Renal pelvis (tissue), 12 donors: ENCODE data around the gene R3HDM2. TPM values are rescaled to one million over a fixed set of nuclear protein-coding genes. Genes with fewer than 3 reads are reported as not detected.

ENCODE experiments used
- DNase-seq: peaks from one replicate; pipeline ENCODE4 v3.0.0-alpha.2; 2013
- long read RNA-seq, 16 experiments: transcript quantifications; one replicate each; lab custom pipeline, GENCODE V29; 2026
- polyA plus RNA-seq, 3 donors: library from polyadenylated mRNA; unstranded; fragments of 120-200 nt; gene quantifications; one replicate each; pipeline ENCODE4 v1.2.1, GENCODE V29; 2013; ENCODE audit not compliant: insufficient read length in 3 of 3

R3HDM2 gene
- 10 to 100 TPM; 58.3 to 97.0 (median 88.7) TPM for polyA plus RNA-seq
- long read RNA-seq, donor 1: 0 reads
- long read RNA-seq, donor 2: 0 reads
- long read RNA-seq, donor 3: 0 reads
- long read RNA-seq, donor 4: 0 reads
- long read RNA-seq, donor 5: 0 reads
- long read RNA-seq, donor 6: 0 reads
- long read RNA-seq, donor 7: 0 reads
- long read RNA-seq, donor 8: 0 reads
- long read RNA-seq, donor 9: 0 reads
- long read RNA-seq, donor 10, partial matches to known transcripts: 0 of 1 reads
- long read RNA-seq, donor 10, other reads (novel, unspliced or antisense): 0 of 1 reads
- long read RNA-seq, donor 11: 0 reads
- long read RNA-seq, donor 12, full-length matches to known transcripts: 2 of 2 reads
- long read RNA-seq, donor 12, partial matches to known transcripts: 0 of 2 reads
- long read RNA-seq, donor 12, other reads (novel, unspliced or antisense): 0 of 2 reads
- long read RNA-seq, donor 13: 0 reads
- long read RNA-seq, donor 14: 0 reads
- long read RNA-seq, donor 15, full-length matches to known transcripts: 2 of 2 reads
- long read RNA-seq, donor 15, partial matches to known transcripts: 0 of 2 reads
- long read RNA-seq, donor 15, other reads (novel, unspliced or antisense): 0 of 2 reads
- long read RNA-seq, donor 16, partial matches to known transcripts: 65 of 77 reads
- long read RNA-seq, donor 16, other reads (novel, unspliced or antisense): 12 of 77 reads

DNA sequence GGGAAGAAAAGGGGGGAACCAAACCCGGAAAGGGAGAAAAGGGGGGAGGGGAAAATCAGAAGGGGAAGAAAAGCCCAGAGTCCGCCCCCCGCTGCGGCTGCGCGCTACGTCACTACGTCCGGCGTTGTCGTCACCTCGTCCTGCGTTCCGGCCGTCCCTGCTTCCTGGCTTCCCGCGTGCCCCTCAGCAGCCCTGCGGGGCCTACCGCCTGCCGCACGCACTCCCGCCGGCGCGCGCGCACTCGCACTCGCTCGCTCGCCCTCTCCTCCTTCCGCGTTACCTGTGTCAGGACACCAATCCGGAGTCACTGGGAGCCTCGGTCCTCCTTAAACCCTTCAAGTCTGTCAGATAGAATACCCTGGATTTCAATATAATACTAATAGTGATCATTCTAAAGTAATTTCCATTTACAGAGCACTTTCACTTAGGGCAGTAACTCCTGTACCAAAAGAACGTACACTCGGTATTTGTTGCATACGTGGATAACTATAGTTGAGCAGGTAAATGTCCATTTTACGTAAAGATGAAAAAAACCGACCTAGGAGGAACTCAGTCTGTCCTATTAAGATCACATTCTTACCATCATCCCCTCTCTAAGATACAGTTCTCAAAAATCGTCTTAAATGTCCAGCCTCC, at the start of gene R3HDM2:
Gene R3HDM2 (minus strand): TSS at position 113 of the 636 bp plus-strand sequence. CDS start 120,615 bp downstream, outside the sequence.
- DNase-seq: peak; percentile 94

DNA sequence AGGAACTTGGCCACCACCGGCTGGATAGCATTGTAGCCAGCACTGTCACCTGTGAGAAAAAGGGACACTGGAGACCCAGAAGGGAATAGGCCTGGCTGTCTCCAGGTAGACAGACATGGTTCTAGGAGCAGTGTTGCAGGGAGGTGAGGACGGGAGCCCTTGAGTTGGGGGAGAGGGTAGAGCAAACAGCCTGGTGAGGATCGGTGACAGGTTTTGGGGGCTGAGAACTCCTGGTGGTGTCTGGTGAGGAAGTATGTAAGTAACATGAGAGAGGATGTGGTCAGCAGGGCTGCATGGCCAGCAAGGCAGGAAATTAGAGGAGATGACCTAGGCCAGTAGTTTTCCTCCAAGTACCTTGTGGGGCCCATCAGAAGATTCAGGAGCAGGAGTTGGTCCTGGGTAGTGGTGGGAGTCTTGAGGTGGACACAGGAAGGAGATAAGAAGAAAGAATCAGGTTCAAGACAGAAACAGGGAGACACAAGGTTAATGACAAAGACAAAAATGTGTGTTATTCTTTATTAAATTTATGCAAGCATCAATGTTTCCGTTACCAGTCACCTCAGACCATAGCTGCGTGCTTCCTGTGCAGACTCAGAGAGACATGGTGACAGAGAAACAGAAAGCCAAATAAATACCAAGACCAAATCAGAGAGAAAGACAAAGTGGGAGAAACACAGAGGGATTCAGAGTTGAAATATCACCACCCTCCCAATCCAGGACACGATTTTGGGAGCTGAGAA, 48.7 kb upstream of the R3HDM2 start, which contains the start of gene ARHGAP9:
Gene ARHGAP9 (minus strand): TSS at position 491 of the 740 bp plus-strand sequence. CDS start 460 bp downstream, at position 31.
- no peak for DNase-seq

- DNase-seq: no peak
Observed at GRCh38 chr12:57479043-57479375, 48.2 kb upstream of the R3HDM2 start.

DNA sequence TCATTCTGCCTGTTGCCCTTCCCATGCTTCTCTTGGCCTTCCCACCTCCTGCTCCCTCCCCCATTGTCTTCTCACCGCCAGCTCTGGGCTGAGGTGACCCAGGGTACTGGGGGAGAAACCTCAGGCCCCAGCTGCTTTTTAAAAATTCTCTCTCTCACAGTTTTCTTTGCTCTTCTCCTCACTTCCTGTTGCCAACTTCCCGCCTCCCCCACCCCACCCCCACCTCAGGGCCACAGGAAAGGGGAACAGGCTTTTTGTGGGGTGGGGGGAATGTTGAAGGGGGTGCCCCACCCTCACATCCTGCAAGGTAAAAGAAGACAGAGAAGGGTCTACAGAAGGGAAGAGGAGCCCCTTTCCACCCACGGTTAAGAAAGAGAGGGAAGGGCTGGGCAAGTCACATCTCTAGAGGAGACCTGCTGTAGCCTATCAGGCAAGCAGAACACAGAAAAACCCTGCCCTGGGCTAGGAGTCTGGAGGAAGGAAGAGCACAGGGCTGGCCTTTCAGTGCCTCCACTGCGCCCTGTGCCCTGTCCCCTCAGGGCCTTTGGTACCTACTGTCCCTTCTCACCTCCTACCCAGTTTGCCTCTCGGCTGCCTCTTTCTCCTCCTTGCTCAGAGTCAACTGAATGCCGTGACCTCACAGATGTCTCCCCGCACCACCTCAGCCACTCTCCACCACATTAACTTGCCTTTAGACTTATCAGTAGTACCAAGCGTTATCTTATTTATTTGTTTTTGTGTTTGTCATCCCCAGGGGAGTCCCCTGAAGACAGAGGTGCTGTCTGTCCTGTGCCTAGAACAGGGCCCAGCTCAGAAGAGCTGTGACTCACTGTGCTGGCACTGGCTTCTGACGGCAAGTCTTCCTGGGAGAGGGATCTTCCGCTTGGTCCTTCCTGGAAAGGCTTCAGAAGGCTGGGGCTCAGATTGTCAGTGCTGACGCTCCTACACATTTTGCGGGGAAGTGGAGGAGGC, 47.2 kb upstream of the R3HDM2 start:
- DNase-seq: no peak

- DNase-seq: no peak
Observed at GRCh38 chr12:57476993-57477709, 46.3 kb upstream of the R3HDM2 start.

GRCh38 chr12:57476162-57476992, 45.5 kb upstream of the R3HDM2 start:
- no peak for DNase-seq

DNA sequence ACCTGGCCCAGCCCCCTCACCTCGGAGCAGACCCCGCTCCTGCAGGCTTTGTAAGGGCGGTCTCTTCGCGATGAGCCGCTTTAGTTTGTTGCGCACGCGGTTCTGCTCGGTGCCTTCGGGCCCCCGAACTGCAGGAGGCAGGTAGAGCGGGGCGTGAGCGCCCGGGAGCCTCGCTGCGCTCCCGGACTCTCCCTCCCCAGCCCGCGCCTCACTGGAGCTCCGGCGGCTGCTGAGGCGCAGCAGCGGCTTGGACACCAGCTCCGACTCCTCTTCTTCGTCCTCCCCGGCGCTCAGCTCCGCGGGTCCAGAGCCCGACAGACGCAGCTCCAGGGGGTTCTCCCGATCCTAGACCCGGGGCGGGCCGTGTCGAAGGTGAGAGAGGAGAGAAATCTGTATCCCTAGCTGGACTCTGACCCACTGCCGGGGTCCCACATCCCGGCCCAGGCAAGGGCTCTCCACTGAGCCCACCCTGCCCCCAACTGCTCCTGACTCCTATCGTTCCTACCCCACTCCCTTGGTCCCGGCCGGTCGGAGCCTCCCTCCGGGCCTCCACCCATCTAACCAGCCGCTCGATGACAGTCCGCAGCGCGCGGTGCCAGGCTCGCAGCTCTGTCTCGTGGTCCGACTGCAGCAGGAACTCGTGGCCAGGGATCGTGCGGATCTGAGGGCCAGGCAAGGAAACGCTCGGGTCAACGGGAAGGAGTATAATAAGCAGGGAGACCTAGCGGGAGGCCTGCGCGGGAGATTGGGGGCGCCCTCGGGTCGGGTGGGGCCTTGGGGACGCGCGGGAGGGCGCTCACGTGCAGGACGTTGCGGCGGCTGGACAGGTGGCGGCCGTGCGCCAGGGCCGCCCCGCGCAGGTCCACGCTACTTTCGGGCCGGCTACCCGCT, 44.7 kb upstream of the R3HDM2 start:
- DNase-seq: no peak

DNA sequence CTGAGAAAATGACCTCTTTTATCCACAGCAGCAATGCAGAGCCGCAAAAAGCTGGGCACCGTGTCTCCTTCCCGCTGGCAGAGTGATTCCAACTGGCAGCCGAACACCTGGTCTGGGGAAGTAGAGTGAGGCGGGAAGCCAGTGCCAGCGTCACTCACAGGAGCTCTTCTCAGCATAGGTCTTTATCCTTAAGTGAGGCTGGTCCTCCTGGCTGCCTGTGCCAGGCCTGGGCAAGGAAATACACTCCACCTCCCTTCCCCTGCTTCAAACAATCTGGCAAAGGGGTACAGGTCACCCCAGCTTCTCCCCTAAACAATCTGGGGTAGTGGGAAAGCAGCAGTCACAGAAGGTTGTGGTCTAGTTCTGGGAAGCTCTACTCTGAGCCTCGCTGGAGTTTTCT, 44.0 kb upstream of the R3HDM2 start:
- no peak for DNase-seq

GRCh38 chr12:57474430-57474829, 43.6 kb upstream of the R3HDM2 start:
- DNase-seq: no peak

- DNase-seq: no peak
Observed at GRCh38 chr12:57473886-57474285, 43.0 kb upstream of the R3HDM2 start.

GRCh38 chr12:57473392-57473791, 42.5 kb upstream of the R3HDM2 start:
- DNase-seq: no peak

DNA sequence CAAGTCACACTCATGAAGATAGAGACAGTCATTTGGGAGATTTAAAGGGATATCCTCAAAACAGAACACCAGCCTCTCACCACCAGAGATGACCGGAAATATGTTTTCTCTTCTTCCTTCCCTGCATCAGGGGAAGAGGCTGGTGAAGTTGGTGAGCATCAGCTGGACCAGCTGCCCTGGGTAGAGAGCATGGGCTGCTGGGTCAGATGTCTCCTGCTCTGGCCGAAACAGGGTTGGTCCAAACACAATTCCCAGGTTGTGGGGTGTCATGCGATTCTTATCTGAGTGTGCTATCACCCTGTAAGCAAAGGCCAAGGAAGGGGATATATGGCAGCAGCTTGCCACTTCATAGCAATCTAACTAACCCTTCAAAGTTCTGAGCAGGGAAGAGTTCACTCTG, 41.5 kb upstream of the R3HDM2 start:
- DNase-seq: no peak

DNA sequence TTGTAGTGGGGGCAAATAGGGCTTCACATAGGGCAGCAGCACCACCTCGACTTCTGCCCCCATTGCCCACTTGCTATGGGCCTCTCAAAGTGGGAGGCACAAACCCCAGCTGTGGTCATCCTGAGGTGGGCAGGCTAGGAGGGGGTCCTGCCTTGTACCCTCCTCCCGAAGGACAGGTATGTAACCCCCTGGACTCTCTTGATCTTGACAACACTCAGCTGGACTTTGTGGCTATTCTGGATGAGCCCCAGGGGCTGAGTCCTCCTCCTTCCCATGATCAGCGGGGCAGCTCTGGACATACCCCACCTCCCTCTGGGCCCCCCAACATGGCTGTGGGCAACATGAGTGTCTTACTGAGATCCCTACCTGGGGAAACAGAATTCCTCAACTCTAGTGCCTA, 40.8 kb upstream of the R3HDM2 start:
- no peak for DNase-seq

GRCh38 chr12:57470970-57471656, 40.3 kb upstream of the R3HDM2 start:
- no peak for DNase-seq

DNA sequence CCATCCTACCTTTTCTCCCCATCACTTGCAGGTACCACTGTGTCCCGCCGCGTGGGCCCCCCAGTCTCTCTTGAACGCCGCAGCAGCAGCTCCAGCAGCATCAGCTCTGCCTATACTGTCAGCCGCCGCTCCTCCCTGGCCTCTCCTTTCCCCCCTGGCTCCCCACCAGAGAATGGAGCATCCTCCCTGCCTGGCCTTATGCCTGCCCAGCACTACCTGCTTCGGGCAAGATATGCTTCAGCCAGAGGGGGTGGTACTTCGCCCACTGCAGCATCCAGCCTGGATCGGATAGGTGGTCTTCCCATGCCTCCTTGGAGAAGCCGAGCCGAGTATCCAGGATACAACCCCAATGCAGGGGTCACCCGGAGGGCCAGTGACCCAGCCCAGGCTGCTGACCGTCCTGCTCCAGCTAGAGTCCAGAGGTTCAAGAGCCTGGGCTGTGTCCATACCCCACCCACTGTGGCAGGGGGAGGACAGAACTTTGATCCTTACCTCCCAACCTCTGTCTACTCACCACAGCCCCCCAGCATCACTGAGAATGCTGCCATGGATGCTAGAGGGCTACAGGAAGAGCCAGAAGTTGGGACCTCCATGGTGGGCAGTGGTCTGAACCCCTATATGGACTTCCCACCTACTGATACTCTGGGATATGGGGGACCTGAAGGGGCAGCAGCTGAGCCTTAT, 39.6 kb upstream of the R3HDM2 start:
- DNase-seq: no peak

DNA sequence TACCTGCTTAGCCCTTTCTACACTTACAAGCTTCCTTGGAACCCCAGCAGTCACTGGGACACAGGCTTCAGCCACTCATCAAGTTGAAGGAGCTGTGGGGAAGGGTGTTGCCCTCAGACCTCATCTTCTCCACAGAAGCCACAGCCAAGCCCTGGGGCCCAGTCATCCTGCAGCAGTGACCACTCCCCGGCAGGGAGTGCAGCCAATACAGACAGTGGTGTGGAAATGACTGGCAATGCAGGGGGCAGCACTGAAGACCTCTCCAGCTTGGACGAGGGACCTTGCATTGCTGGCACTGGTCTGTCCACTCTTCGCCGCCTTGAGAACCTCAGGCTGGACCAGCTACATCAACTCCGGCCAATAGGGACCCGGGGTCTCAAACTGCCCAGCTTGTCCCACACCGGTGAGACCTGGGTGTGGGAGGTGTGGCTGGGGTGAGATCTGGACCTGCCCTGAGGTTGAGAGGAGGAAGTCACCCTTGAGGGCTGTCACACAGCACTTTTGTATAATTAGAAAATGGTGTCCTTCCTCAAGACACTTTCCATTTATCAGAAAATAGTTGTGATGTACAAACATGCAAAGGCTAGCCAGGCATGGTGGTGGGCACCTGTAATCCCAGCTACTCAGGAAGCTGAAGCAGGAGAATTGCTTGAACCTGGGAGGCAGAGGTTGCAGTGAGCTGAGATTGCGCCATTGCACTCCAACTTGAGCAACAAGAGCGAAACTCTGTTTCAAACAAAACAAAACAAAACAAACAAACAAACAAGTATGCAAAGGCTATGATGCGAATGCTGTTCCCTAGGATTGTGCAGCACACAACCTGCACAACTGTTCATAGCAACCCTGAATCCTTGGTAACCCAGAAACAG, 38.7 kb upstream of the R3HDM2 start:
- DNase-seq: no peak
